AG04450 (cell line): ENCODE data around the gene CCDC12. TPM values are rescaled to one million over a fixed set of nuclear protein-coding genes. Genes with fewer than 3 reads are reported as not detected.

Experiments
- CTCF ChIA-PET: fragments of 300-600, 350-600 bp; formaldehyde crosslinking; extraction: SDS; loops from one replicate; lab custom pipeline; 2022; ENCODE audit warnings: antibody characterized with exemption, inconsistent platforms; lab: Charles Lee
- POLR2A ChIA-PET: fragments of 350-600 bp; formaldehyde crosslinking; extraction: SDS; loops from one replicate; lab custom pipeline; 2021; ENCODE audit warnings: antibody characterized with exemption, inconsistent platforms; lab: Yijun Ruan, JAX
- DNase-seq: peaks from one replicate; pipeline ENCODE4 v3.0.0-alpha.2; 2011; ENCODE audit warnings: low read depth, low spot score
- H3K27ac ChIP-seq: one replicate; pipeline ENCODE4 v1.5.1; 2012; ENCODE audit warnings: low read depth, low read length, control low read depth
- H3K27me3 ChIP-seq: one replicate; pipeline ENCODE4 v1.6.0; 2012; ENCODE audit warnings: low read length; ENCODE audit not compliant: control insufficient read depth, insufficient read depth
- H3K4me3 ChIP-seq: 2 replicates; pipeline ENCODE4 v1.5.1; 2011; ENCODE audit warnings: mild to moderate bottlenecking, low read depth, low read length, control low read depth
- H3K9me3 ChIP-seq: 2 replicates; pipeline ENCODE4 v1.5.1; 2012; ENCODE audit warnings: low read length; ENCODE audit not compliant: control insufficient read depth, insufficient read depth
- polyA plus RNA-seq: library from polyadenylated mRNA; depleted of rRNA; stranded (reverse); fragments of >200 nt; gene quantifications from 2 replicates; pipeline ENCODE4 v1.2.3, GENCODE V29; 2011
- TF ChIP-seq, protein P1 (sequence below): IDR thresholded peaks from 2 replicates; pipeline ENCODE4 v1.5.1; 2011; ENCODE audit warnings: low read depth, low read length, control low read depth, inconsistent platforms

CCDC12 gene
- polyA plus RNA-seq, 1 experiment = 18.3 TPM

- peak overlapping the region; percentile 61 for H3K27ac ChIP-seq
- no peaks in the 10 kb centered on the region for H3K27me3 ChIP-seq
- no peak overlapping the region for H3K4me3 ChIP-seq
- TF ChIP-seq, protein P1, sequence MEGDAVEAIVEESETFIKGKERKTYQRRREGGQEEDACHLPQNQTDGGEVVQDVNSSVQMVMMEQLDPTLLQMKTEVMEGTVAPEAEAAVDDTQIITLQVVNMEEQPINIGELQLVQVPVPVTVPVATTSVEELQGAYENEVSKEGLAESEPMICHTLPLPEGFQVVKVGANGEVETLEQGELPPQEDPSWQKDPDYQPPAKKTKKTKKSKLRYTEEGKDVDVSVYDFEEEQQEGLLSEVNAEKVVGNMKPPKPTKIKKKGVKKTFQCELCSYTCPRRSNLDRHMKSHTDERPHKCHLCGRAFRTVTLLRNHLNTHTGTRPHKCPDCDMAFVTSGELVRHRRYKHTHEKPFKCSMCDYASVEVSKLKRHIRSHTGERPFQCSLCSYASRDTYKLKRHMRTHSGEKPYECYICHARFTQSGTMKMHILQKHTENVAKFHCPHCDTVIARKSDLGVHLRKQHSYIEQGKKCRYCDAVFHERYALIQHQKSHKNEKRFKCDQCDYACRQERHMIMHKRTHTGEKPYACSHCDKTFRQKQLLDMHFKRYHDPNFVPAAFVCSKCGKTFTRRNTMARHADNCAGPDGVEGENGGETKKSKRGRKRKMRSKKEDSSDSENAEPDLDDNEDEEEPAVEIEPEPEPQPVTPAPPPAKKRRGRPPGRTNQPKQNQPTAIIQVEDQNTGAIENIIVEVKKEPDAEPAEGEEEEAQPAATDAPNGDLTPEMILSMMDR = no peak
- CTCF ChIA-PET = interaction anchor here (0.7 to 1.3 kb wide), 4 partner anchors 8 to 397 kb away, joined by 3 to 4 read pairs (median 3); no protein-coding TSS in a partner anchor
- POLR2A ChIA-PET = interaction anchor here (0.6 kb wide), 1 partner anchor 49 kb away, joined by 3 read pairs; the partner anchor contains the start of gene CCDC12
- H3K9me3 ChIP-seq = 0 out of 2 replicates have a peak, but pooled peaks cover 2% of the 10 kb centered on the region
- DNase-seq = no peak
Measured at GRCh38 chr3:46926871-46927717, 49.5 kb downstream of the CCDC12 start.

DNA sequence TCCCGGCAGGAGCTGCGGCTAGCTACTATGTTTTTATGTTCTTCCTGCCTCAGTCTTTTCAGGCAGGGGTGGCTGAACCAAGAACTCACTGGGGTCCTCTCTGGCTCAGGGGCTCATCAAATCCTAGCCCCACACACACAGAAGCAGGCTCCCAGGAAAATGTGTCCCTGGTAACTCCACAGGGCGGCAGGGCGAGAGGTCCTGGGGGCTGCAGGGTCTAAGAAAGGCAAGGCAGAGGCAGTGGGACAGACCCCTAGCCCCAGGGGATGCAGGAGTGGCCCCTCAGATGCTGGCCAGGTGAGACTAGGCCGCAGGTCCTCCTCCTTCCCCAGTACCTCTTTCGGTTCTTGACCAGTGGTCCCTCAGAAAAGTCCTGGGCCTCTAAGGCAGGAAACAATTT lies 50.1 kb downstream of the CCDC12 start:
- H3K27ac ChIP-seq = peak overlapping the region; percentile 61
- no peaks in the 10 kb centered on the region for H3K27me3 ChIP-seq
- POLR2A ChIA-PET = interaction anchor here (0.6 kb wide), 2 partner anchors 49 to 50 kb away, joined by 3 read pairs; partner anchors contain the start of gene CCDC12
- TF ChIP-seq, protein P1 = no peak
- DNase-seq = no peak
- CTCF ChIA-PET = interaction anchor here (1.0 to 1.3 kb wide), 2 partner anchors 9 to 17 kb away, joined by 3 to 4 read pairs; no protein-coding TSS in a partner anchor
- 0 out of 2 replicates have a peak, but pooled peaks cover 2% of the 10 kb centered on the region for H3K9me3 ChIP-seq
- no peak overlapping the region for H3K4me3 ChIP-seq

DNA sequence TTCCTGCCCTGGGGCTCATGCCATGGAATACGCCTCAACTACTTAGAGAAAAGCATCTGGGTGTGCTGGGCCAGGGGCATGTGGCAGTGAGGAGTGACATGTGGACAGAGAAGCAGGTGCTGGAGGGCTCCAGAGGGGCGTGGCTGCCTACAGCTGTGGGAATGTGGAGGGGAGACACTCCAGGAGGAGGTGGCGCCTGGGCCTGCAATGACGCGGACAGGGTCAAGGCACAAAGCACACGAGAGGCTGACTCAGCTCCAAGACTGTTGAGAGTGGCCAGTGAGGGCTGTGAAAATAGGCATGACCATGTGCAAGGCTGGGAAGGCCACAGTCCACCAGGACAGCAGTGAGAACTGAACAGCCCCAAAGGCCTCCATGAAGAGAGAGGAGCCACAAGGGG lies 50.5 kb downstream of the CCDC12 start:
- CTCF ChIA-PET = interaction anchor here (1.0 to 1.3 kb wide), 2 partner anchors 9 to 16 kb away, joined by 3 to 4 read pairs; no protein-coding TSS in a partner anchor
- DNase-seq = no peak
- no peaks in the 10 kb centered on the region for H3K27me3 ChIP-seq
- H3K27ac ChIP-seq = peak overlapping the region; percentile 61
- no peak overlapping the region for H3K4me3 ChIP-seq
- 0 out of 2 replicates have a peak, but pooled peaks cover 2% of the 10 kb centered on the region for H3K9me3 ChIP-seq
- TF ChIP-seq, protein P1 = no peak
- POLR2A ChIA-PET = interaction anchor here (0.6 kb wide), 1 partner anchor 50 kb away, joined by 3 read pairs; no protein-coding TSS in a partner anchor

- TF ChIP-seq, protein P1 = no peak
- ChIA-PET POLR2A (no interaction called here), CTCF (interaction anchor here (1.3 kb wide), 1 partner anchor 10 kb away, joined by 4 read pairs; no protein-coding TSS in a partner anchor)
- H3K9me3 ChIP-seq = 0 out of 2 replicates have a peak, but pooled peaks cover 2% of the 10 kb centered on the region
- no peak overlapping the region for H3K4me3 ChIP-seq
- H3K27ac ChIP-seq = no peak overlapping the region
- no peaks in the 10 kb centered on the region for H3K27me3 ChIP-seq
- DNase-seq = no peak
Measured at GRCh38 chr3:46925585-46925934, 51.0 kb downstream of the CCDC12 start.
